Astrocyte (in vitro differentiated cells and primary cell): ENCODE data around the gene ATP8B1. TPM values are rescaled to one million over a fixed set of nuclear protein-coding genes. Genes with fewer than 3 reads are reported as not detected.
A peak's percentile ranks its signal among the peaks of the same experiment; 100 is the strongest.

Source experiments
- DNase-seq: peaks from one replicate; pipeline ENCODE4 v3.0.0-alpha.2; 2010; ENCODE audit warnings: low read depth
- FAIRE-seq: peaks from 2 replicates; lab custom pipeline; 2011; peaks lifted over from hg19 to GRCh38; lab: Jason Lieb, UNC
- H2AFZ ChIP-seq: 2 replicates; pipeline ENCODE4 v1.6.0; 2012; ENCODE audit warnings: low read depth, low read length, inconsistent platforms
- H3K27ac ChIP-seq: 2 replicates; pipeline ENCODE4 v1.5.1; 2011; ENCODE audit warnings: low read depth, low read length, inconsistent platforms
- H3K27me3 ChIP-seq: 2 replicates; pipeline ENCODE4 v1.6.0; 2011; ENCODE audit warnings: low read length, inconsistent platforms; ENCODE audit not compliant: insufficient read depth
- H3K36me3 ChIP-seq: 2 replicates; pipeline ENCODE4 v1.5.1; 2011; ENCODE audit warnings: low read length, inconsistent platforms; ENCODE audit not compliant: insufficient read depth
- H3K4me1 ChIP-seq: 2 replicates; pipeline ENCODE4 v1.5.1; 2011; ENCODE audit warnings: low read length, inconsistent platforms; ENCODE audit not compliant: insufficient read depth
- H3K4me2 ChIP-seq: 2 replicates; pipeline ENCODE4 v1.6.0; 2012; ENCODE audit warnings: low read length, inconsistent platforms
- H3K4me3 ChIP-seq: 2 replicates; pipeline ENCODE4 v1.5.1; 2011; ENCODE audit warnings: low read depth, mild to moderate bottlenecking, low read length, inconsistent platforms; ENCODE audit not compliant: insufficient read depth
- H3K79me2 ChIP-seq: 2 replicates; pipeline ENCODE4 v1.6.0; 2012; ENCODE audit warnings: mild to moderate bottlenecking, low read length, inconsistent platforms; ENCODE audit not compliant: insufficient read depth
- H3K9ac ChIP-seq: 2 replicates; pipeline ENCODE4 v1.6.0; 2012; ENCODE audit warnings: mild to moderate bottlenecking, low read length, inconsistent platforms
- H3K9me3 ChIP-seq: 2 replicates; pipeline ENCODE4 v1.5.1; 2012; ENCODE audit warnings: low read depth, mild to moderate bottlenecking, low read length, inconsistent platforms; ENCODE audit not compliant: insufficient read depth
- H4K20me1 ChIP-seq: 2 replicates; pipeline ENCODE4 v1.6.0; 2012; ENCODE audit warnings: low read length, inconsistent platforms; ENCODE audit not compliant: insufficient read depth
- H3K27ac Mint-ChIP-seq: one replicate; pipeline ENCODE4 v1.8.0; 2021; ENCODE audit warnings: mild to moderate bottlenecking, mixed read lengths; ENCODE audit not compliant: unreplicated experiment
- H3K27me3 Mint-ChIP-seq: one replicate; pipeline ENCODE4 v1.8.0; 2021; ENCODE audit warnings: low read depth, mixed read lengths; ENCODE audit not compliant: unreplicated experiment
- H3K36me3 Mint-ChIP-seq: one replicate; pipeline ENCODE4 v1.8.0; 2021; ENCODE audit warnings: low read depth, mixed read lengths; ENCODE audit not compliant: unreplicated experiment
- H3K4me1 Mint-ChIP-seq: one replicate; pipeline ENCODE4 v1.8.0; 2021; ENCODE audit warnings: low read depth, mixed read lengths; ENCODE audit not compliant: unreplicated experiment
- H3K4me3 Mint-ChIP-seq: one replicate; pipeline ENCODE4 v1.8.0; 2021; ENCODE audit warnings: mild to moderate bottlenecking, moderate library complexity, mixed read lengths; ENCODE audit not compliant: unreplicated experiment
- H3K9me3 Mint-ChIP-seq: one replicate; pipeline ENCODE4 v1.8.0; 2021; ENCODE audit warnings: mild to moderate bottlenecking, mixed read lengths; ENCODE audit not compliant: unreplicated experiment
- EZH2 ChIP-seq: IDR thresholded peaks from 2 replicates; pipeline ENCODE4 v1.6.1; 2012; ENCODE audit warnings: mild to moderate bottlenecking, low read length, inconsistent platforms; ENCODE audit not compliant: insufficient read depth
- total RNA-seq: library from RNA; stranded (reverse); gene quantifications from 2 replicates; pipeline ENCODE4 v1.2.1, GENCODE V29; 2021
- TF ChIP-seq, protein P1 (sequence below): IDR thresholded peaks from 2 replicates; pipeline ENCODE4 v1.5.1; 2011; ENCODE audit warnings: low read depth, mild to moderate bottlenecking, inconsistent platforms, low read length, moderate library complexity; ENCODE audit not compliant: insufficient read depth

ATP8B1 gene
- total RNA-seq, 1 donor from 2014 or later: 10.4 TPM

DNA sequence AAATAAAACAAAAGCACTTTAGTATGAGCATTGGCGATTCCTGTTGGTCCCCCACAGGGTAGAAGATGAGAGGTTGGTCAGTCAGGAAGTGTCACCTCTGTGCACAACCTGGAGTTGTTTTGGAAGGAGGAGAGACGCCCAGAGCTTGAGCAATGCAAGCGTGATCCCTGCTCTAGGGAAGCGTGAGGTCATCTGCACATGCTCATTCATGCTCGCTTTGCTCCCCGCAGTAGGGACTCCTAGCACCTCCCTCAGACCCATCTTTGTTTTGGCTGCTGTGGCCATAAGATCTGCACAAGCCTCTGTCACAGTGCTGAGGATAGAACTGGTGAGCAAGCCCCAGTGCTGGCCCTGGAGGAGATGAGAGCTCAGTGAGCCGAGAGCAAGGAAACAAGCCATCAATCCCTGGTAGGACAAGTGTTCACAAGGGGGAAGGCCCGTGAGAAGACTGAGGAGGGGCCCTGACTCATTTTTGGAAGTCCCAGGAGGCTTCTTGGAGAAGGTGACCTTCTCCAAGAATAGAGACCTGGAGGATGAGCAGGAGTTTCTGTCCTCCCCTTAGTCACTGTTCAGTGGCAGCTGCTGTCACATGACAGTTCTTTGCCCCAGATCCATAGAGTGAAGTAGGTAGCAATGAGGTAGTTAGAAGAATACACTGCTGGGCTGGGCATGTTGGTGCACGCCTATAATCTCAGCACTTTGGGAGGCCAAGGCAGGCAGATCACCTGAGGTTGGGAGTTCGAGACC lies 13.3 kb upstream of the ATP8B1 start:
- Mint-ChIP-seq H3K27me3 (no peaks in the 10 kb centered on the region), H3K27ac (no peak overlapping the region), H3K9me3 (no peaks in the 10 kb centered on the region), H3K36me3 (peaks cover 2% of the 10 kb centered on the region), H3K4me3 (no peak overlapping the region), H3K4me1 (peaks cover 26% of the 10 kb centered on the region)
- Histone ChIP-seq H3K4me2 (no peak overlapping the region), H2AFZ (no peak overlapping the region), H3K36me3 (no peaks in the 10 kb centered on the region), H3K9me3 (peaks cover 6% of the 10 kb centered on the region), H3K9ac (no peak overlapping the region), H3K4me3 (no peak overlapping the region), H3K27ac (no peak overlapping the region), H3K4me1 (peaks cover 22% of the 10 kb centered on the region), H3K27me3 (no peaks in the 10 kb centered on the region), H4K20me1 (no peaks in the 10 kb centered on the region), H3K79me2 (no peaks in the 10 kb centered on the region)
- DNase-seq (no peak), FAIRE-seq (no peak)
- TF ChIP-seq EZH2: no peak
- TF ChIP-seq, protein P1, sequence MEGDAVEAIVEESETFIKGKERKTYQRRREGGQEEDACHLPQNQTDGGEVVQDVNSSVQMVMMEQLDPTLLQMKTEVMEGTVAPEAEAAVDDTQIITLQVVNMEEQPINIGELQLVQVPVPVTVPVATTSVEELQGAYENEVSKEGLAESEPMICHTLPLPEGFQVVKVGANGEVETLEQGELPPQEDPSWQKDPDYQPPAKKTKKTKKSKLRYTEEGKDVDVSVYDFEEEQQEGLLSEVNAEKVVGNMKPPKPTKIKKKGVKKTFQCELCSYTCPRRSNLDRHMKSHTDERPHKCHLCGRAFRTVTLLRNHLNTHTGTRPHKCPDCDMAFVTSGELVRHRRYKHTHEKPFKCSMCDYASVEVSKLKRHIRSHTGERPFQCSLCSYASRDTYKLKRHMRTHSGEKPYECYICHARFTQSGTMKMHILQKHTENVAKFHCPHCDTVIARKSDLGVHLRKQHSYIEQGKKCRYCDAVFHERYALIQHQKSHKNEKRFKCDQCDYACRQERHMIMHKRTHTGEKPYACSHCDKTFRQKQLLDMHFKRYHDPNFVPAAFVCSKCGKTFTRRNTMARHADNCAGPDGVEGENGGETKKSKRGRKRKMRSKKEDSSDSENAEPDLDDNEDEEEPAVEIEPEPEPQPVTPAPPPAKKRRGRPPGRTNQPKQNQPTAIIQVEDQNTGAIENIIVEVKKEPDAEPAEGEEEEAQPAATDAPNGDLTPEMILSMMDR: no peak

DNA sequence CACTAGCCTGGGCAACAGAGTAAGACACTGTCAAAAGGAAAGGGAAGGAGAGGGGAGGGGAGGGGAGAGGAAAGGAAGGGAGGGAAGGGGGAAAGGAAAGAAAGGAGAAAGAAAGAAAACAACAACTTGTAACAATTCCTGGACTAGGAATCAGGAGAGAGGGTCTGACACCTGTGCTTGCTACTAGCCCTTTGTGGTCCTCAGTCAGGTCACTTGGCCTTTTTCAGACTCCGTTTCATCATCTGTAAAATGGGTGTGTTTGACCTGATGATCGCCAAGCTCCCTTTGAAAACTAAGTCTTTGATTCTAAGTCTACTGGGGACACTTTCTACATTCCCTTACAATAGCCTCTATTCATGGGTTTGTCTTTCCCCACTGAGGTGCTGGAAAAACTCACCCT lies 11.4 kb upstream of the ATP8B1 start:
- Mint-ChIP-seq H3K4me3 (no peak overlapping the region), H3K27me3 (no peaks in the 10 kb centered on the region), H3K27ac (peak overlapping the region; percentile 89), H3K9me3 (no peaks in the 10 kb centered on the region), H3K4me1 (peaks cover 19% of the 10 kb centered on the region), H3K36me3 (peaks cover 2% of the 10 kb centered on the region)
- Histone ChIP-seq H3K27ac (no peak overlapping the region), H3K4me2 (no peak overlapping the region), H3K79me2 (no peaks in the 10 kb centered on the region), H3K9me3 (peaks cover 8% of the 10 kb centered on the region), H3K4me1 (peaks cover 13% of the 10 kb centered on the region), H3K4me3 (no peak overlapping the region), H4K20me1 (no peaks in the 10 kb centered on the region), H2AFZ (no peak overlapping the region), H3K36me3 (no peaks in the 10 kb centered on the region), H3K27me3 (no peaks in the 10 kb centered on the region), H3K9ac (no peak overlapping the region)
- FAIRE-seq (no peak), DNase-seq (no peak)
- TF ChIP-seq, protein P1: no peak
- TF ChIP-seq EZH2: no peak

DNA sequence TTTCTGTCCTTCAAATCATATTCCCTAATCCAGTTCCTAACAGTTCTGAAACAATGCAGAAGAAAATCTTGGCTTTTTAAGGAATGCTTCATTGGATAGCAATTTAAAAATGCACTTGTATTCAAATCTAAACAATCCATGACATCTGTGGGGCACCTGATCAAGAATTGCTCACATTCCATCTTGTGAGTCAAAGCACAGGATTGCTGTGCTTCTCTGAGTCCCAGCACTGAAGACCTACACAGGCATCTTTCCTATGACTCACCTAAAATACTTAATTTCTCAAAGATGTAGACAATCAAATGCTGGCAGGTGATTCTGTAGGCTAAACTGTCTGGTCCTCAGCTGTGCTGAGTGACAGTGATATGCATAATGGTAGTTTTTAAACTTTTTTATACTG lies 10.1 kb upstream of the ATP8B1 start:
- peak; percentile 100 for FAIRE-seq
- H3K27ac Mint-ChIP-seq: peak overlapping the region; percentile 80

More for the DNA sequence above, 10.1 kb upstream of the ATP8B1 start:
- H3K9me3 Mint-ChIP-seq: no peaks in the 10 kb centered on the region
- peak overlapping the region; percentile 17 for H3K4me2 ChIP-seq
- no peak overlapping the region for H2AFZ ChIP-seq
- peaks cover 2% of the 10 kb centered on the region for H3K36me3 Mint-ChIP-seq
- H3K4me3 ChIP-seq: no peak overlapping the region
- H3K27ac ChIP-seq: peak overlapping the region; percentile 86
- TF ChIP-seq, protein P1: no peak
- no peak for TF ChIP-seq EZH2
- H3K4me1 Mint-ChIP-seq: peaks cover 14% of the 10 kb centered on the region
- no peaks in the 10 kb centered on the region for H3K27me3 ChIP-seq
- H3K79me2 ChIP-seq: no peaks in the 10 kb centered on the region
- peak overlapping the region; percentile 34 for H3K9ac ChIP-seq
- peak; percentile 99 for DNase-seq
- no peaks in the 10 kb centered on the region for H3K36me3 ChIP-seq
- peaks cover 21% of the 10 kb centered on the region for H3K4me1 ChIP-seq
- peaks cover 8% of the 10 kb centered on the region for H3K9me3 ChIP-seq
- H3K4me3 Mint-ChIP-seq: no peak overlapping the region
- no peaks in the 10 kb centered on the region for H3K27me3 Mint-ChIP-seq
- H4K20me1 ChIP-seq: no peaks in the 10 kb centered on the region
